Neural cell (in vitro differentiated cells): ENCODE measurements around the gene SEBOX. TPM values are rescaled to one million over a fixed set of nuclear protein-coding genes. Genes with fewer than 3 reads are reported as not detected.

Source experiments
- H2AFZ ChIP-seq: fragments of 200-600, 300-800 bp; sonication (generic), shearing (Covaris generic); 2 replicates; pipeline ENCODE4 v1.6.0; 2014; ENCODE audit warnings: low read depth, mild to moderate bottlenecking, antibody characterized with exemption, low read length, moderate library complexity
- H3F3A ChIP-seq: fragments of 200-600 bp; shearing (Covaris generic); 2 replicates; pipeline ENCODE4 v1.6.1; 2016; ENCODE audit warnings: mild to moderate bottlenecking, moderate library complexity, mixed read lengths, antibody characterized with exemption, low read length; ENCODE audit not compliant: insufficient read depth, poor library complexity, severe bottlenecking
- H3K27ac ChIP-seq: fragments of 200-600, 300-800 bp; sonication (generic), shearing (Covaris generic); 2 replicates; pipeline ENCODE4 v1.5.1; 2014; ENCODE audit warnings: mild to moderate bottlenecking, low read length, moderate library complexity
- H3K27me3 ChIP-seq: fragments of 300-800, 200-600 bp; sonication (generic), shearing (Covaris generic); 2 replicates; pipeline ENCODE4 v1.6.0; 2014; ENCODE audit warnings: mild to moderate bottlenecking, low read depth, low read length, moderate library complexity; ENCODE audit not compliant: insufficient read depth
- H3K36me3 ChIP-seq: fragments of 300-800, 200-600 bp; sonication (generic), shearing (Covaris generic); 2 replicates; pipeline ENCODE4 v1.5.1; 2014; ENCODE audit warnings: mild to moderate bottlenecking, antibody characterized with exemption, low read length, moderate library complexity; ENCODE audit not compliant: insufficient read depth
- H3K4me2 ChIP-seq: fragments of 300-800, 200-600 bp; sonication (generic), shearing (Covaris generic); 2 replicates; pipeline ENCODE4 v1.6.0; 2014; ENCODE audit warnings: mild to moderate bottlenecking, low read length
- H3K4me3 ChIP-seq: fragments of 300-800, 200-600 bp; sonication (generic), shearing (Covaris generic); 2 replicates; pipeline ENCODE4 v1.5.1; 2014; ENCODE audit warnings: mild to moderate bottlenecking, low read length, moderate library complexity
- H3K79me2 ChIP-seq: fragments of 200-600 bp; shearing (Covaris generic); replicated peaks from 2 replicates; pipeline ENCODE4 v1.6.0; 2014; ENCODE audit warnings: mild to moderate bottlenecking, low read length, moderate library complexity; ENCODE audit not compliant: insufficient read depth
- H3K9ac ChIP-seq: fragments of 300-800, 200-600 bp; sonication (generic), shearing (Covaris generic); 2 replicates; pipeline ENCODE4 v1.6.1; 2016; ENCODE audit warnings: mild to moderate bottlenecking, low read length, mixed read lengths
- H3K9me2 ChIP-seq: fragments of 200-600 bp; shearing (Covaris generic); 2 replicates; pipeline ENCODE4 v1.6.1; 2016; ENCODE audit warnings: mild to moderate bottlenecking, low read length, mixed read lengths; ENCODE audit not compliant: insufficient read depth
- H3K9me3 ChIP-seq: fragments of 200-600, 300-800 bp; sonication (generic), shearing (Covaris generic); 2 replicates; pipeline ENCODE4 v1.6.1; 2016; ENCODE audit warnings: mild to moderate bottlenecking, mixed run types, low read length, moderate library complexity, mixed read lengths
- H4K20me1 ChIP-seq: fragments of 200-600 bp; shearing (Covaris generic); 2 replicates; pipeline ENCODE4 v1.6.1; 2016; ENCODE audit warnings: mild to moderate bottlenecking, mixed run types; ENCODE audit not compliant: insufficient read depth
- CTCF ChIP-seq: fragments of 450-650 bp; IDR thresholded peaks from 2 replicates; pipeline ENCODE4 v1.5.1; 2014; ENCODE audit warnings: antibody characterized with exemption, mild to moderate bottlenecking, moderate library complexity; ENCODE audit not compliant: poor library complexity, severe bottlenecking
- EP300 ChIP-seq: fragments of 450-650 bp; conservative IDR thresholded peaks from 2 replicates; pipeline ENCODE4 v1.6.1; 2014; ENCODE audit warnings: antibody characterized with exemption, mild to moderate bottlenecking, moderate library complexity; ENCODE audit not compliant: poor library complexity, severe bottlenecking
- EZH2 ChIP-seq: fragments of 200-600, 300-800 bp; shearing (Covaris generic), sonication (generic); IDR thresholded peaks from 2 replicates; pipeline ENCODE4 v1.6.1; 2014; ENCODE audit warnings: antibody characterized with exemption, low read length, borderline replicate concordance, mild to moderate bottlenecking; ENCODE audit not compliant: insufficient read depth, poor library complexity, severe bottlenecking
- MXI1 ChIP-seq: fragments of 450-650 bp; conservative IDR thresholded peaks from 2 replicates; pipeline ENCODE4 v1.6.1; 2014; ENCODE audit warnings: antibody characterized with exemption, mild to moderate bottlenecking; ENCODE audit not compliant: poor library complexity, severe bottlenecking
- POLR2AphosphoS5 ChIP-seq: IDR thresholded peaks from 2 replicates; pipeline ENCODE4 v1.6.1; 2012
- RAD21 ChIP-seq: fragments of 450-650 bp; conservative IDR thresholded peaks from 2 replicates; pipeline ENCODE4 v1.6.1; 2014; ENCODE audit warnings: antibody characterized with exemption, mild to moderate bottlenecking, moderate library complexity
- REST ChIP-seq: IDR thresholded peaks from 2 replicates; pipeline ENCODE4 v1.6.1; 2012; ENCODE audit warnings: borderline replicate concordance
- SMC3 ChIP-seq: fragments of 450-650 bp; conservative IDR thresholded peaks from 2 replicates; pipeline ENCODE4 v1.6.1; 2014; ENCODE audit warnings: antibody characterized with exemption, mild to moderate bottlenecking, moderate library complexity; ENCODE audit not compliant: poor library complexity
- TAF1 ChIP-seq: IDR thresholded peaks from 2 replicates; pipeline ENCODE4 v1.6.1; 2012; ENCODE audit warnings: low read depth
- polyA plus RNA-seq: library from polyadenylated mRNA; depleted of rRNA; stranded (reverse); fragments of >200 nt; gene quantifications from 2 replicates; pipeline ENCODE4 v1.2.3, GENCODE V29; 2014

Gene SEBOX
- polyA plus RNA-seq, 1 donor from 2014 or later: not detected

- Histone ChIP-seq H3K9ac (no peak overlapping the region), H3K4me3 (no peak overlapping the region), H3K36me3 (no peaks in the 10 kb centered on the region), H3K4me2 (no peak overlapping the region), H3K9me2 (no peaks in the 10 kb centered on the region), H3K79me2 (peaks cover under 1% of the 10 kb centered on the region), H3K9me3 (no peaks in the 10 kb centered on the region), H3K27me3 (no peaks in the 10 kb centered on the region), H3K27ac (no peak overlapping the region), H2AFZ (no peak overlapping the region), H3F3A (peaks cover 3% of the 10 kb centered on the region), H4K20me1 (no peaks in the 10 kb centered on the region)
- TF ChIP-seq TAF1 (no peak), RAD21 (no peak), EP300 (no peak), SMC3 (no peak), REST (no peak), MXI1 (no peak), CTCF (no peak), EZH2 (no peak), POLR2AphosphoS5 (no peak)
Measured at GRCh38 chr17:28367641-28368305, 2.8 kb upstream of the SEBOX start.

- H3K79me2 ChIP-seq: no peaks in the 10 kb centered on the region
- H3K27ac ChIP-seq: no peak overlapping the region
- H3K36me3 ChIP-seq: no peaks in the 10 kb centered on the region
- no peak overlapping the region for H3K9ac ChIP-seq
- no peak overlapping the region for H3K4me2 ChIP-seq
- H3F3A ChIP-seq: no peaks in the 10 kb centered on the region
- no peaks in the 10 kb centered on the region for H4K20me1 ChIP-seq
- H3K9me3 ChIP-seq: no peaks in the 10 kb centered on the region
- H2AFZ ChIP-seq: no peak overlapping the region
- TF ChIP-seq RAD21 (no peak), MXI1 (no peak), EP300 (no peak), TAF1 (no peak)
- no peak overlapping the region for H3K4me3 ChIP-seq
- no peaks in the 10 kb centered on the region for H3K9me2 ChIP-seq
- no peaks in the 10 kb centered on the region for H3K27me3 ChIP-seq
Measured at GRCh38 chr17:28366605-28367004, 1.6 kb upstream of the SEBOX start.
